HG03469 (cell line): ENCODE data around the gene DNAJC3.
"Not testable (repeated sequence)": the region's sequence is repeated elsewhere in the genome, so short reads cannot be mapped to it uniquely, and the experiment has no call there.

Experiments used
- ATAC-seq: cut with Tn5 transposase; IDR thresholded peaks from one replicate; pipeline ENCODE4 v1.9.1; 2021; ENCODE audit warnings: mild to moderate bottlenecking, moderate library complexity, moderate number of reproducible peaks; ENCODE audit not compliant: unreplicated experiment

Gene DNAJC3

DNA sequence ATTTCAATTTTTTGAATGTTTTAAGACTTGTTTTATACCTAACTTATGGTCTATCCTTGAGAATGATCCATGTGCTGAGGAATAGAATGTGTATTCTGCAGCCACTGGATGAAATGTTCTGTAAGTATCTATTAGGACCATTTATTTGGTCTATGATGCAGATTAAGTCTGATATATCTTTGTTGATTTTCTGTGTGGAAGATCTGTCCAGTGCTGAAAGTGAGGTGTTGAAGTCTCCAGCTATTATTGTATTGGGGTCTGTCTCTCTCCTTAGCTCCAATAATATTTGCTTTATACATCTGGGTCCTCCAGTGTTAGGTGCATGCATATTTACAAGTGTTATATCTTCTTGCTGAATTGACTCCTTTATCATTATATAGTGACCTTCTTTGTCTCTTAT lies 9.7 kb upstream of the DNAJC3 start:
- ATAC-seq = not testable (repeated sequence)

DNA sequence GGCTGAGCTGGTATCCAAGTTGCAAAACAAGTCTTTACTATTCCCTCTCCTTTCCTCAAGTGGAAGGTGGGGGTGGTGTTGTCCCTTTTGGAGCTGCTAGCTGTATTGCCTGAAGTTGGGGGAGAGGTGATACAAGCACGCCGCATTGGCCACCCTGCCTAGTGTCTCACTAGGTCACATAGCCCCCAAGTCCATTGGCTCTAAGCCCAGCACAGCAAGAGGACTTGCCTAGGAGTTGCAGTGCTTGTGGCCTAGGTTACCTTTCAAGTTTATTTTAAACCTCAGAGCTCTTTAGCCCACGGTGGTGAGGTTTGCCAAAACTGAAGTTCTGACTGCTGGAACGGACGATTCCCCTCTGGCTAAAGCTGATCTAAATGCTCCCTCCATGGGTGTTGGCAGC lies 5.3 kb upstream of the DNAJC3 start:
- ATAC-seq = no peak

DNA sequence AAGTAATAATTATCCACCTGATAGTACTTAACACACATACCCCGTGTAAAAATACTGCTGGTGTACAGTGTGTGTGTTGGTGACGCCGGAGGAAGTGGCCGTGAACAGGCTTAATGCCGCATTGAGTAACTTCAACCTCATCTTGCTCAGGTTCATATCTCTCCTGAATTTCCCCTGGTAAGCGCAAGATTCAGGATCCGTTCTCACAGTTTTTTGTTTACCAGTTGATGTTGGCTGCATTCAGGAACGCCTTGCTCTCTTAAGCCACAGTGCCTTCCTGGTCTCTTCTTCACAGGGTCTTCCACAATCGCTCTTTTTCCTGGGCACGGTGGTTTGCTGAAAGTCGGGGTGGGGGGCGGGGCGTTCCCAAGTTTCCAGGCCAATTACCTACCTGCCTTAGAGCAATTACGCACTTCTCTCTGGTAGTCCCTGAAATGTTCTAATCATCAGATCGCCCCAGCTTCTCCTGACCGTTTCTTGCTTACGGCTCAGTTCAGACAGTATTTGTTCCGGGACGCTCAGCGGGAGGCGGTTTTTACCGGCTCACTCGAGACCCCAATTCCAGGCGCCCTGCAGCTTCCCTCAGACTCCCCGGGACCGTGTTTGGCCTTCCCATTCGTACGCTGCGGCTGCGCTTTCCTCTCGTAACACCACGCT lies 706 bp upstream of the DNAJC3 start:
- ATAC-seq = no peak

DNA sequence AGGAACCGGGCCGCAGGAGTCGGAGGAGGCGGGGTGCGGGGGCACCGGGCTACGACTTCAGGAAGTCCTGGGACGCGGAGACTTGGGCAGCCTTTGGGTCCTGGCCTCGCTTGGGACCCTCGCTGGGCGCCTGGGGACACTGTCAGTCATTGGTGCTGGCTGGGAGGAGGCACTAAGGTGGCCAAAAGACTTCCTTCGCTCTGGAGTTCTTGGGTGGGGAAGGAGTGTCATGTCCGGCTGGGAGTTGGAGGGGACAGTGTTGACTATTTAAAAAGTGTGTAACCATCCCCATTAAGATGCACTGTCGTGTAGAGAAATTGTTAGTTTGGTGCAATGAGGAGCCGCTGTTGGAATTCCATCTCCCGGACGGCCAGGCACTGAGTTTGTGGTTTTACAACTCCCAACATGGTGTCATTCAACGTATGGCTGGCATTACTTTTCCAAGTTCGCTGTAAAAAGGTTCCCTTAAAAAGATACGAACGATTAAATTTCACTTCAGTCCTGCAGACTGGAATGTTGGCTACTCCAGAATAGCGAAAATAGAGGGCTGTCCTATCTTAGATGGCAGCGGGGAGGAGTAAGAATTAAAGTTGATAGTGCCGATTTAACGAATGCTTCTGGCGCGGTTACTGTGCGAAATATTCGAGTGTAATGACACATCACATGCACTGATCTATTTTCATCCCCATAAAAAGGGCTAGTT lies 776 bp downstream of the DNAJC3 start:
- no peak for ATAC-seq

DNA sequence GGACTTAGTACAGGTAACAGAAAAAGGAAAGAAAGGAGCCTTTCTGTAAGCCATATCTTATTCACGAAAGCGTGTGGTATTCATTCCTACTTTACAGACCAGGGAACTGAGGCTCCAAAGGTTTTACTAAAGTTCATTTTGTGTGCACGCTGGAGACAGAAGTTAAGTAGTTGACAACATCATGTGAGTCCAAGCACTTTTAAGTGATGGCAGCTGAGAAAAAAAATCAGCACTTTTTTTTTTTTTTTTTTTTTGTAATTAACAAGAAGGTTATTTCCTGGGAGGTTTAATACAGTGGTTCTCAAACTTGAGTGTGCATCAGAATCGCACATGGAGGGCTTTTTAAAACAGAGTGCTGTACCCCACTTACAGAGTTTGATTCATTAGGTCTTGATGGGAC lies 2.0 kb downstream of the DNAJC3 start:
- ATAC-seq = no peak

DNA sequence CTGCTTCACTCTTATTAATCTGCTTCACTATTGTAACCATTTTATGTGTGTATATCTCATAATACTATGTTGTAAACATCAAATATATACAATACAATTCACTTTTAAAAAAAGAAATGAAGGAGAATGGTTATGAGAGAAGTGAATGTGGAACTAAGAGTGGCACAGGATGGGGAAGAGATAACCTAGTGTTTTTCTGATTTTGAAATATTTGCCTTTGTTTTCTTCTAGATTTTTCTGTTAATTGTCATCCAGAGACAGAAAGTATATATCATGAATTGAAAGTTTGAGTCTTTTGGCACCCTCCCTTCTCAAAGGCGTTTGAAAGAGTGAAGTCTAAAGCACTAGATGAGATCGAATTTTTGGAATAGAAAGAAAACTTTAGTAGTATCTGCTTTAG lies 2.8 kb downstream of the DNAJC3 start:
- ATAC-seq = no peak

DNA sequence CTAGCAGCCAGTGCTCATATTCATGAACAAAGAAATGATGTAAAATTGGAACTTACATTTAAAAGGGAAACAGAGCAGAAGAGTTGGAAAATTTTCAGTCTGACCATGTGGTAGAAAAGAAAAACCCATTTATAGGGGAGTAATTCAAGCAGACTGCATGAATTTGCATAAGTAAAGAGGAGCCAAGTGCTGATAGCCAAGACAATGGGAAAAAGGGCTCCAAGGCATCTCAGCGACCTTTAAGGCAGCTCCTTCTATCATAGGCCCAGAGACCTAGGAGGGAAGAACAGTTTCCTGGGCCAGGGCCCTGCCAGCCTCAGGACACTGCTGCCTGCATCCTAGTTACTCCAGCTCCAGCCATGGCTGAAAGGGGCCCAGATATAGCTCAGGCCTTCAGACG lies 7.5 kb downstream of the DNAJC3 start:
- no peak for ATAC-seq

DNA sequence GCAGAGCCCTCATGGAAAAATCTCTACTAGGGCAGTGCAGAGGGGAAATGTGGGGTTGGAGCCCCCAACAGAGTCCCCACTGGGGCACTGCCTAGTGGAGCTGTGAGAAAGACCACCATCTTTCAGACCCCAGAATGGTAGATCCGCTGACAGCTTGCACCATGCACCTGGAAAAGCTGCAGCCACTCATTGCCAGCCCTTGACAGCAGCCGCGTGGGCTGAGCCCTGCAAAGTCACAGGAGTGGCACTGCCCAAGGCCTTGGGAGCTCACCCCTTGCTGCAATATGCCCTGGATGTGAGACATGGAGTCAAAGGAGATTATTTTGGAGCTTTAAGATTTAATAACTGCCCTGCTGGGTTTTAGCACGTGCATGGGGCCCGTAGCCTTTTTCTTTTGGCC lies 8.0 kb downstream of the DNAJC3 start:
- not testable (repeated sequence) for ATAC-seq

DNA sequence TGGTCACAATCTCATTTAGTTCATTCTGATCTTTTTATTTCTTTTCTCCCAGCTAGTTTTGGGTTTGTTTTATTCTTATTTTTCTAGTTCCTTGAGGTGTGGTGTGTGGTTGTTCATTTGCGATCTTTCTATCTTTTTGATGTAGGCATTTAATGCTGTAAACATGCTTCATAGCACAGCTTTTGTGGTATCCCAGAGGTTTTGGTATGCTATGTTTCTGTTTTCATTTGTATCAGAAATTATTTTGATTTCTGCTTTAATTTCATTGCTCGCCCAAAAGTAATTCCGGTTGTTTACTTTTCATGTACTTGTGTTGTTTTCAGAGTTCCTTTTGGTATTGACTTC lies 12.6 kb downstream of the DNAJC3 start:
- no peak for ATAC-seq

DNA sequence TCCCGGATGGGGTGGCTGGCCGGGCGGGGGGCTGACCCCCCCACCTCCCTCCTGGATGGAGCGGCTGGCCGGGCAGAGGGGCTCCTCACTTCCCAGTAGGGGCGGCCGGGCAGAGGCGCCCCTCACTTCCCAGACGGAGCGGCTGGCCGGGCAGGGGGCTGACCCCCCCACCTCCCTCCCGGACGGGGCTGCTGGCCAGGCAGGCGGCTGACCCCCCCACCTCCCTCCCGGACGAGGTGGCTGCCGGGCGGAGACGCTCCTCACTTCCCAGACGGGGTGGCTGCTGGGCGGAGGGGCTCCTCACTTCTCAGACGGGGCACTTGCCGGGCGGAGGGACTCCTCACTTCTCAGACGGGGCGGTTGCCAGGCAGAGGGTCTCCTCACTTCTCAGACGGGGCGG lies 14.0 kb downstream of the DNAJC3 start:
- not testable (repeated sequence) for ATAC-seq

DNA sequence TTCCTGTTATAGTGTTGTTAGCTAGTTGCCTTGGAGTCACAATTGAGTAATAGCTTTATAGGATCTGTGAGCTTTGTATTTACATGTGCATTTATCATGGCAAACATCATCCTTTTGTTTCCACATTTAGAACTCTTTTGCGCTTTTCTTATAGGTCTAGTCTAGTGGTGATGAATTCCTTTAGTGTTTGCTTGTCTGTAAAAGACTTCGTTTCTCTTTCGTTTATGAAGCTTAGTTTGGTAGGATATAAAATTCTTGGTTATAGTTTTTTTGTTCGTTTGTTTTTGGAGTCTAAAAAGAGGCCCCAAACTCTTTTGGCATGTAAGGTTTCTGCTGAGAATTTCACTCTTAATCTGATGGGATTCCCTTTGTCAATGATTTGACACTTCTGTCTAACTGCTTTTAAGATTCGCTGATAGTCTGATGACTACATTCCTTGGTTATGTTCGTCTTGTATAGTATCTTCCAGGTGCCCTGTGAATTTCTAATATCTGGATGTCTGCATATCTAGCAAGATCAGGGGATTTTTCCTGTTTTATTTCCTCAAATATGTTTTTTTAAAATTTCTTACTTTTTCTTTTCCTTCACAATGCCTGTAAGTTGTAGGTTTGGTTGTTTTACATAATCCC lies 20.2 kb downstream of the DNAJC3 start:
- ATAC-seq = no peak

DNA sequence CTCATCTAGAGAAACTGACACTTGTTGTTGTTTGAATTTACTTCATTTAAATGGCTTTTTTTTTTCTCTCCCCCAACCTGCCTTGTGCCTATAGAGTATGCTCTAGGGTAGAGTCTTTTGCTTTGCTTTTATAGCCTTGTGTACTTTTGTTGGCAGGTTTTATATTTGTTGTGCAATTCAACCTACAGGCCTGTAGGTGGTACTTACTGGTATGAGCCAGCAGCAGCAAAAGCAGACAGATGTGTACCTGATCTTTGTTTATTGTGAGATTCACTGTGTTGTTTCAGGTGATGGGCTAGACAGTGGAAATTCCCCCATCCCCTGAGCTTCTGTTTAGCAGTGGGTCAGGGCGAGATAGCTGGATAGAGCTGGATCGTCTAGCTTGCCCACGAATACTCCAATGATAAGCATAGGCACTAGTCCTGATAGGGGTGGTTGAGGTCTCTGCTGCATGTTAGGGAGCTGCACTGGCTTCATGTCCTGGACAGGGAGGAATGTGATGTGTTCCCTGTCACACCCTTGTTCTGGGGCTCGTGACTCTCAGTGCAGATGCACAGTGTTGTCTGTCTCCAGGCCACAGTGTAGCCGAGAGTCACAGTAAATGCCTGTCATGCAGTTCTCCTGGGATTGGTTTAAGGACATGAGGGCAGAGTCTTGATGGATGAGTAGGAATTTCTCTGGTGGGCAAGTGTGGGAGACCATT lies 21.3 kb downstream of the DNAJC3 start:
- no peak for ATAC-seq

DNA sequence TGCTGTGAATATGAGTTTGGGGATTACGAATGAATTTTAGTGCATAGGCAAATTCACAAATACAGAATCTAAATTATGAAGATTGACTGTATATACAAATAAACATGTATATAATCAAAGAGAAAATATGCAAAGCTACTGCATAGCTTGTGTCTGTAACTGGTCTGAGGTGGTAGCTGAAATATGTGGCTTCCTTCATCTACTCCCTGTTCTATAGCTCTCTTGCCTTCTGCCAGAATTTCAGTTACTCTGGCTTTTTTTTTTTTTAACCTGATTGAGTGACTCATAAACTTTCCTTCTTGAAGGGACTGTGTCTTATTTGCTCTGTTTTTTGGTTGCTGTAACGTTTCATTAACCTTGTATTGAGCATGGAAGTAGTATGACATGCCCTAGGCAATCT lies 26.6 kb downstream of the DNAJC3 start:
- no peak for ATAC-seq

DNA sequence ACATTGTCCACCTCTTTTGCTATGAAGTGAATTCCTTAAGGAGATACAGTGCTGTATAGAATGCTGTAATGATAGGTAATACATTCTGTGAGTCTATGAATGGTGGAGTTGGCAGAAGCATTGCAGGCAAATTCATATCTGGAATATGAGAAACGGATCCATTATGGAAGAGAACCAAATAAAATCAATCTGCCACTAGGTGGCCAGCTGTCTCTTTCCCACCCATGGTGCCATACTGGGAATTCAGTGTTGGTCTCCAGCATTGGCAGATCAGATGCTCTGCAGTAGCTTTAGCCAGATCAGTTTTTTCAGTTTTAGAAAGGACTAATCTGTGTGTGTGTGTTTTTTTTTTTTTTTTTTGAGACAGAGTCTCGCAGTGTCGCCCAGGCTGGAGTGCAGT lies 27.6 kb downstream of the DNAJC3 start:
- no peak for ATAC-seq

DNA sequence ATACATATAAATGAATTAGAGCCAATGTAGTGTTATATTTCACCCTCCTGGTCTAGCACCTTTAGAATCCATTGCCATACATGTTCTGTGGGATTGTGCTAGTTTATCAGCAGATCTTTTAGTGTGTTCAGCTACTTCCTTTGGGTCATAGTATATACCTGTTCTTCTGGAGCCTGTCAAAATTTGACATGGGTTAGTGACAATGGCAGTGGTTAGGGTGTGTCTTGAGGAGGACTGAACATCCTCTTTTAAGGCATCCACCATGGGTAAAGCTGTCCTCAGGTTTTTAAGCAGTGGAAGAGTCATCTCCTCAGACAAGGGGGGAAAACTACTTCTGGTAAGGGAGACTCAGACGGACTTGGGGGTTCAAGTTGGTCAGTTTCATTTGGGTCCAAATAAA lies 29.4 kb downstream of the DNAJC3 start:
- no peak for ATAC-seq

DNA sequence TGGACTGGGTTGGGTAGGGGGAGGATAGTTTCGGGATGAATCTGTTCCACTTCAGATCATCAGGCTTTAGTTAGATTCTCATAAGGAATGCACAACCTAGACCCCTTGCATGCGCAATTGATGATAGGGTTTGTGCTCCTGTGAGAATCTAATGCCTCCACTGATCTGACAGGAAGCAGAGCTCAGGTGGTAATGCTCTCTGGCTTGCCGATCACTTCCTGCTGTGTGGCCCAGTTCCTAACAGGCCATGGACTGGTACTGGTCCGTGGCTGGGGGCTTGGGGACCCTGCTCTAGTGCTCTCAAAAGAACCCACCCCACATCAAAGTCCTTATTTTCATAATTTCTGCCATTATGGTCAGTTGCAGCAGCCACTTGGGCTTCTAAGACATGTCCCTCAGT lies 30.1 kb downstream of the DNAJC3 start:
- no peak for ATAC-seq

DNA sequence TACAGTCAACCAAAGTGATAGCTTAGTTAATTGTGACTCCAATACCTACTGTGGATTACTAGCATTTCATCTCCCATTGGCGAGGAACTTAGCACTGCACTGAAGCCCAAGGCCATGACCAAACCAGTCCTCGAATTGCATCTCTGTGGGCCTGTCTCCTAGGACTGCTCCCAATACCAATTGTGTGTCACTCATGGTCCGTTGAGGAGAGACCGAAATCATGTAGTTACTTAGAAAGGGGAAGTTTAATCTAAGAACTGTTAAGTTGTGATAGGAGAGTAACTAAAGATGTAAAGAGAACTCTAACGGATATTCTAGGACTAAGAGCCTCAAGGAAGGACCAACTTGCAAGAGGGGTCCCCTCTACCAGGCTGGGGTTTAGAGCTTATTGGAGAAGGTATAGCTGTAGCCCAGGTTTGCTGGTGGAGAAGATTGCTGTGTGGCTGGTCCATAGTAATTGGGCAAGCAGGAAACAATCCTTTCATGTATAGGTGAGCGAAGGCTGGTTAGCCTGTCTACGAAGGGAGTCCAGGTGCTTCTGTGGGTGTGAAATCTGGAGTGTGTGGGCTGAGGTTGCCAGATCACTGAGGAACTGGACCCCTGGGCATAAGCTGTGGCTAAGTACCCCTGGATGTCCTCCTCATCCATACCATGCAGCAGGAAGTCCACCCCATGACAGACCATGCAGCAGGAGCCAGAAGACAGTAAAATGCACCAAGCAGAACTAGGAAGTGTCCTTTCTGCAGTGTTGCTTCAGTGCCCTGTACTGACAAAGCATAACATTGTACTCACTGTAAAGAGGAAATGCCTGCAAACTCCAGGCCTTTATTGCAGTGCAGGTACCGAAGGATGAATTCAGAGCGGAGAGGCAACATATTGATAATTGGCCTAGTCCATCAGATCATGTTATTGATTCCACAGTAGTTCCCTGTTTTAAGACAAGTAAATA lies 30.8 kb downstream of the DNAJC3 start:
- ATAC-seq = no peak

DNA sequence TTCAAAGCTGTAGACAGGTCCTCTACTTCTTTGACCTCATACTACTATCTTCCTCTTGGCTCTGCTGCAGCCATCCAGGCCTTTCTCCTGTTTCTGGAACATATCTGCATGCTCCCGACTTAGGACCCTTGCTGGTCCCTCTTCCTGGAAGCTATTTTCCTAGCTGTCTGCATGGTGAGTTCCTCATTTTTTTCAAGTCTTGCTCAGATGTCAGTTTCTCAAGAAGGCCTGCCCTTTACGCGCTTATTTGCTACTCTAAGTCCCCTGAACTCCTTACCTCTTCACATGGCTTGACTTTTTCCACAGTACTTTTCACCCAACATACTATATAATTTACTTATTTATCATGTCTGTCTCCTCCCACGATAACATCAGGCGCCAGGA lies 31.4 kb downstream of the DNAJC3 start:
- no peak for ATAC-seq

DNA sequence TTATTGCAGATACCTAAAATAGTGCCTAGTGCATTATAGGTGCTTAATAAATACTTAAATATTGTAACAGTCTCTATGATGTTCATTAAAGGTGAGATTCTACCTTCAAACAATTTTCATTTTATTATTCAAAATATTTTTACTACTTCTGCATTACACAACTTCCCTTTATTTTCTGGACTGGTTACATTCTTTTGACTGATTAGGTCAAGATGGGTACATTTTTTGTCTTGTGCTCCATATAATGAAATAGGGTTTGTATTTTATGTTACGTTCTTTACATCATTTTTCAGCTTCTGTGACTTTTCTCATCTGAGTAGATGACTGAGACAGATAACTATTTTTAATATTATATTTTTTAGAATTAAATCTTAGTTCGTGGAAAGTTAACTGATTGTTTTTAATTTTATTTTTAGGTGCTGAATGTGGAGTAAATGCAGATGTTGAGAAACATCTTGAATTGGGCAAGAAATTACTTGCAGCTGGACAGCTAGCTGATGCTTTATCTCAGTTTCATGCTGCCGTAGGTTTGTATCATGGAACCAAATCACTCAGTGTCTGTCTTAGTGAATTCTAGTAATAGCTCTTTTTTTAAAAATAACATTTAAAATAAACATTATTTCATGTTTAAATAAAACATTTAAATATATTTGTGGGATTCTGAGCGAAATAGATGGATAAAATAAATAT lies 32.0 kb downstream of the DNAJC3 start:
- ATAC-seq = no peak

DNA sequence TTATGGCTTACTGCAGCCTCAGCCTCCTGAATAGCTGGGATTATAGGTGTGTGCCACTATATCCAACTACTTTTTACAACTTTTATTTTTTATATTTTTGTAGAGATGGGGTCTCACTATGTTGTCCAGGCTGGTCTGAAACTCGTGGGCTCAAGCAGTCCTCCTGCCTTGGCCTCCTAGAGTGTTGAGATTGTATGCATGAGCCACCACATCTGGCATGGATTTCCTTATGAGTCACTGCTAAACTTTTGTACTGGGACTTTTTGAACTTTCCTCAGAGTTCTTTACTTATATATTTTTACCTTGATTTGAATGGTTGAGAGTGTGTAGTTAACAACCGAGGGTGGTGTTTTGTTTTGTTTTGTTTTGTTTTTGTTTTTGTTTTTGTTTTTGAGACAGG lies 33.4 kb downstream of the DNAJC3 start:
- ATAC-seq = no peak
